ENCODE data around the gene HMHB1.

HMHB1 gene

GRCh38 chr5:143812085-143812705 is at the start of gene HMHB1:
Gene HMHB1 (plus strand): TSS chr5:143812161.
- DNase-seq, result no peak

DNA sequence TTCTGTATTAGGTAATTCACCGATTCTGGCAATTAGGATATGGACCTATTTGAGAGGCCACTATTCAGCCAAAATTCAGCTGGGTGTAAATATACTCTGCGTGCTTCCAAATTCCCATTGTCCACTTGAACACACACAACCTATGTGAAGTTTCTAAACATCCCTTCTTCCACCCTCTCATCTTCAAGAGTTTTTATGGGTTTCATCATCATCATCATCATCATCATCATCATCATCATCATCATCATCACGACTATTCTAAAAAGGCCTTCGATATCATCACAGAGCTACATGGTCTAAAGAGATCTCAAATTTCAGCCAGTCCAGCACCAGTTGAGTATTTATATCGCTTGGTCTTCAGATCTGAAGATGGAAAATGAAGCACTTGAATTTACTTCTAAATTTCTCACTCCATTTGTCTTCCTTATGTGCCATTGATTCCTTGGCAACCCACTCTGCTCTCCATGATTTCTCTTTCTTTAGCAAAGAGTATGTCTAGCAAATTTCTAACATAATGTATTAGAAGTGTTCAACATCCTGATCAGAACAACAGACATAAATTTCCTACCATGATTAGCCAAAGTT is 49.2 kb upstream of the HMHB1 start:
- no peak for DNase-seq

- no peak for DNase-seq
Observed at GRCh38 chr5:143767162-143767561, 44.8 kb upstream of the HMHB1 start.

- no peak for DNase-seq
Observed at GRCh38 chr5:143769026-143769786, 42.8 kb upstream of the HMHB1 start.

- no peak for DNase-seq
Observed at GRCh38 chr5:143770450-143770849, 41.5 kb upstream of the HMHB1 start.

DNA sequence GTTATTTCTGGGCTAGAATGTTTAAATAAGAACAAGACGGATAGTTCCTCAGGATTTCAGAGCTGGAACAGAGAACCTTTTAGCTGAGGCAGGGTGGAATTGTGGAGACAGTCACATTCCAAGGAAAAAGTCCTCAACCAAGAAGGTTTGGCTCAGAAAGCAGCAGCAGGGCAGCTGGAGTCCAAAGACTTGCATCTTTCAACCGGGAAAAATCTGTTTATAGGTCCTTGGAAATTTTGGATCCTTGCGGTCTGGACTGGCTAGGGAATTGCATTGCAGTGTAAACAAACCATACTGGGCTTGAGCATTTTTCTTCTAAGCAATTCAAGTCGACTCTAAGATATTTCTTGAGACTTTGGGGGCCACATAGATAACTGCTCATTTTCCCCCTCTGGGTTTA is 40.8 kb upstream of the HMHB1 start:
- DNase-seq, result no peak

DNA sequence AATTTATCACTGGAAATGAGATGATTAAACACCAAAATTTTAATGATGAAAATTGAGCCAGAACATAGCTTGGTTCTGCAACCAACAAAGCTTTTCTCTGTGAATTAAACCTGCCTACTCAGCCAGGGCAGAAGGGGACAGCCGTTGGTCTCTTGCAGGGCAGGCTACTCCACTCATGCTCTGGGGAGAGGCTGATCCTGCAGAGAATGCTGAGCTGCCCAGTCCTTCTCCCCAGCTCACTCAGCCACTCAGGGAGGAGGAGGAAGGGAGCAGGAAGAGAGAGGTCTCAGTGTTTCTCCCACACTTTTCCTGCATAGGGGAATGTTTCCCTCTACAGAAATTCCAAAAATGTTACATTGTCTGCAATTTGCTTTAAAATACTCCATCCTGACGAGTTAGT is 40.4 kb upstream of the HMHB1 start:
- DNase-seq, result no peak

GRCh38 chr5:143772621-143773020 is 39.3 kb upstream of the HMHB1 start:
- DNase-seq, result no peak

DNA sequence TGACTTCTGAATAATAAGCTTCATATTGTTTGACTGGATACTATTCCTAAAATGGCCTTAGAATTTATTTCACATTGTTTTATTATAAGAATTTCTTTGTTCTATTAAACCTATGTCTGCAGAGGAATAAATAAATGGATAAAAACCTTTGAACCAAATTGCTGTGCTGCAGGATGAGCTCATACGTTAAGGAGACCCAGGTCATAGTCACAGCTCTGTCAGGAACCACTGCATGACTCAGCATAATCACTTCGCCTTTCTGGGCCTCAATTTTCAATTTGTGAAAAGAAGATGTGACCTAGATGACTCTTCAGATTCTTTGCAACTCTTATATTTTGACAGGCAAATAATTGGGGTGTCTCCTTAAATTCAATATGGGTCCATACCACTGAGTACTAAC is 36.7 kb upstream of the HMHB1 start:
- no peak for DNase-seq

GRCh38 chr5:143776951-143777350 is 35.0 kb upstream of the HMHB1 start:
- DNase-seq, result no peak

DNA sequence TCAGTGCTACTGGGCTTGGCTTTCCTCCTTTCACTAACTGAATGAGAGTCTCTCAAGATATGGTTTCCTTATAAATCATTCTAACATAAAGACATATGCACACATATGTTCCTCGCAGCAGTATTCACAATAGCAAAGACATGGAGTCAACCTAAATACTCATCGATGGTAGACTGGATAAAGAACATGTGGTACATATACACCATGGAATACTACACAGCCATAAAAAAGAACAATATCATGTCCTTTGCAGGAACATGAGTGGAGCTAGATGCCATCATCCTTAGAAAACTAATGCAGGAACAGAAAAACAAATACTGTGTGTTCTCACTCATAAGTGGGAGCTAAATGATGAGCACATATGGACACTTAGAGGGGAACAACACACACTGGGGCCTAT is 32.5 kb upstream of the HMHB1 start:
- DNase-seq, result no peak

GRCh38 chr5:143781993-143782520 is 29.9 kb upstream of the HMHB1 start:
- DNase-seq, result no peak

- DNase-seq, result no peak
Observed at GRCh38 chr5:143782588-143783386, 29.2 kb upstream of the HMHB1 start.

DNA sequence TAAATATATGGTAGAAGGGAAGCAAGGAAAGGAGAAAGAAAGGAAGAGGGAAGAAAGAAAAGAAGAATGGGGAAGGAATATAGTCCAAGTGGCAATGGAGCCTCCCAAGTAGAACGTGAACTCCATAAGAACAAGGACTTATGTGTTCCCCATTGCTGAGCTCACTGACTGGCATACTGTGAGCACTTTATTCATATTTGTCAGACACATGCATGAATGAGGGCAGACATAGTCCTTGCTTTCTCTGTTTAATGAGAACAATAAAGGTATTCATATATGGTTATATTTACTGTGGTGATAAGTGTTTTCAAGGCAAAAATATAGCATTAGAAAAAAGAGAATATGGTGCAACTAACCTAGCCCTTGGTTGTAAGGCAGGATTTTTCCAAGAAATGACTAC is 23.6 kb upstream of the HMHB1 start:
- DNase-seq, result no peak

GRCh38 chr5:143790457-143791112 is 21.4 kb upstream of the HMHB1 start:
- DNase-seq, result no peak

- DNase-seq, result peak in 2 of 14 donors; percentile 4 to 12
Observed at GRCh38 chr5:143791848-143792731, 19.9 kb upstream of the HMHB1 start.

GRCh38 chr5:143793249-143793648 is 18.7 kb upstream of the HMHB1 start:
- DNase-seq, result no peak

GRCh38 chr5:143796125-143796524 is 15.8 kb upstream of the HMHB1 start:
- no peak for DNase-seq

GRCh38 chr5:143796753-143797152 is 15.2 kb upstream of the HMHB1 start:
- no peak for DNase-seq

DNA sequence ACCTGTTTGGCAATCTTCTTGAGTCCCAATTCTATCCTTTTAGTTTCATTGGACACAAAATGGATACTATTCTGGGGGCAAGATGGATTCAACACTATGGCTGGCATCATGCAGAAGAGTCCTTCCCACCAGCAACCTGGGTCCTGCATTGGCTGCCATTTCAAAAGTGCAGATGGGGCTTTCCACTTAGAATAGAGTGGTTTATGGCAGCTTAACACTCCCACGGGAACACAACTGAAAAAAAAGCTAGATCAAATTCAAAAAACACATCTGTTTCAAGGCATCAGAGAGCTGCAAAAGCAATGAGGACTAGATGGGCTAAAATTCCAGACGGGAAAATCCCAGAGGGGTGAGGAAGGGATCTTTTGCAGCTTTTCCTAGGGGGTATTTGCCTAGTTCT is 11.2 kb upstream of the HMHB1 start:
- no peak for DNase-seq

DNA sequence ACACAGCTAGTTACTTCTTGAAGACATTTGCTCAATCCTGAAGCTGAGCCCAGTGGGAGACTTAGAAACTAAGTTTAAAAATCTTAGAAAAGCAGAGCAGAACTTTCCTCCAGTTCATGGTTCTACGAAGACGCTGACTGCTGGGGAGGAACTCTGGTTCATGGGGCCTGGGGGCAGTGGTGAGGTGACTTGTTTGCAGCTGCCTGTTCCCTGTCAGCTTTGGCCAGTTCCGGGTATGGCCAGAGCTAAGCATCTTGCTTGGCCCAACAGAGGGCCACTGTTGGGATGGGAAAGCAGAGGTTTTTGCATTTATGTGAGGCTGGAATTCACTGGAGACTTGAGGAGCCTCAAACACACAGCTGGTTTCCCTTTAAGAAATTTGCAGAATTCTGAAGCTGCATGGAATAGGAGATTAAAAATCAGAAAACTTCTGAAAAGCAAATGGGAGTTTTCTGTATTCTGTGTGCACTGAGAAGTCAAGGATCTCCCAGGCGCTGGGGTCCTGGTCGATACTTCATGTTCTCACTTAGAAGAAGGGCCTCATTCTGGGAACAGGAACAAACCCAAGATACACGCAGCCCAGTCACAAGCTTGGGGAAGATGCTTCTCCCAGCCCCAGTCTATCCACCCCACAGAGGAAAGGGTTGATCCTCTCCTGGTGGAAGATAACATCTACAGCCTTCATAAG is 10.6 kb upstream of the HMHB1 start:
- no peak for DNase-seq
